C4-2B (cell line): ENCODE data around the gene MMP27.

Source experiments
- CTCF ChIP-seq: fragments of 450-650 bp; conservative IDR thresholded peaks from 2 replicates; pipeline ENCODE4 v1.5.1; 2017; ENCODE audit warnings: mild to moderate bottlenecking
- ZFX ChIP-seq: fragments of 450-650 bp; IDR thresholded peaks from 2 replicates; pipeline ENCODE4 v1.6.1; 2017

- TF ChIP-seq CTCF (no peak), ZFX (no peak)
These were observed 51.8 kb downstream of the MMP27 start for GRCh38 chr11:102653744-102654291.
